K562 (cell line): Measurements from ENCODE around the gene TMEM179. TPM values are rescaled to one million over a fixed set of nuclear protein-coding genes. Genes with fewer than 3 reads are reported as not detected.
A peak's percentile ranks its signal among the peaks of the same experiment; 100 is the strongest.

Experiments used
- ATAC-seq: fragments of 200-7000 bp; cut with Tn5 transposase; 3 replicates; pipeline ENCODE4 v1.9.1; 2020; ENCODE audit warnings: moderate library complexity
- BruUV-seq: library from RNA; stranded (reverse); fragments of 400-500 nt; replicated peaks from 2 replicates; lab custom pipeline; 2021; lab: Mats Ljungman, UMichigan
- CTCF ChIA-PET: fragments of 300-600 bp; formaldehyde crosslinking; extraction: SDS; loops from one replicate; lab custom pipeline; 2021; ENCODE audit warnings: low intra/inter-chr PET ratio; lab: Yijun Ruan, JAX
- POLR2A ChIA-PET: fragments of 300-600, 350-650 bp; sonication (Branson Sonifier 250); formaldehyde crosslinking; extraction: SDS; loops from one replicate; lab custom pipeline; 2021; ENCODE audit warnings: antibody characterized with exemption, inconsistent platforms; lab: Yijun Ruan, JAX
- DNase-seq, 4 experiments: peaks; one replicate each; pipeline versions ENCODE4 v3.0.0 to v3.0.0-alpha.2; 2011 to 2018; ENCODE audit warnings: low spot score in 3 of 4, mixed read lengths in 3 of 4; ENCODE audit errors: extremely low read depth in 1 of 4
- FAIRE-seq: peaks from 2 replicates; lab custom pipeline; 2011; peaks lifted over from hg19 to GRCh38; lab: Jason Lieb, UNC
- H2AFZ ChIP-seq: 2 replicates; pipeline ENCODE4 v1.6.0; 2011; ENCODE audit warnings: low read depth, low read length, control low read depth, inconsistent platforms
- H3K27ac ChIP-seq: fragments of 200-600 bp; 3 replicates; pipeline ENCODE4 v1.8.0; 2011; ENCODE audit warnings: low read depth, mild to moderate bottlenecking, control low read depth, inconsistent platforms, low read length, moderate library complexity, mixed read lengths; ENCODE audit errors: extremely low read depth
- H3K27me3 ChIP-seq, 2 experiments: fragments of 300-600 bp in 1 of 2; 2 replicates in 1 of 2; 3 replicates in 1 of 2; pipeline versions ENCODE4 v1.6.0 to v1.8.0; 2011; ENCODE audit warnings: inconsistent platforms in 2 of 2, low read length in 2 of 2, mild to moderate bottlenecking in 1 of 2, mixed read lengths in 1 of 2, moderate library complexity in 1 of 2; ENCODE audit not compliant: control insufficient read depth in 2 of 2, insufficient read depth in 2 of 2
- H3K36me3 ChIP-seq: fragments of 300-600 bp; 3 replicates; pipeline ENCODE4 v1.8.0; 2011; ENCODE audit warnings: mild to moderate bottlenecking, low read length, inconsistent platforms; ENCODE audit not compliant: control insufficient read depth, insufficient read depth
- H3K4me1 ChIP-seq, 2 experiments: fragments of 200-600 bp in 1 of 2; replicated peaks in 1 of 2; 2 replicates in 1 of 2; 3 replicates in 1 of 2; pipeline versions ENCODE4 v1.5.1 to v1.8.0; 2011; ENCODE audit warnings: inconsistent platforms in 2 of 2, low read length in 2 of 2, mild to moderate bottlenecking in 1 of 2, mixed read lengths in 1 of 2, moderate library complexity in 1 of 2; ENCODE audit not compliant: control insufficient read depth in 2 of 2, insufficient read depth in 2 of 2
- H3K4me2 ChIP-seq: 2 replicates; pipeline ENCODE4 v1.6.1; 2011; ENCODE audit warnings: low read length, control low read depth, inconsistent platforms, mixed read lengths; ENCODE audit not compliant: insufficient read depth
- H3K4me3 ChIP-seq: fragments of 200-600 bp; sonication (generic), shearing (Covaris generic); 2 replicates; pipeline ENCODE4 v1.5.1; 2016; ENCODE audit warnings: control low read depth, inconsistent platforms
- H3K79me2 ChIP-seq: fragments of 200-600 bp; 3 replicates; pipeline ENCODE4 v1.8.0; 2011; ENCODE audit warnings: low read length, inconsistent platforms; ENCODE audit not compliant: control insufficient read depth, insufficient read depth
- H3K9ac ChIP-seq, 2 experiments: 2 replicates each; pipeline versions ENCODE4 v1.6.0 to v1.6.1; 2011; ENCODE audit warnings: low read depth in 2 of 2, low read length in 2 of 2, control low read depth in 1 of 2, inconsistent platforms in 1 of 2, mild to moderate bottlenecking in 1 of 2, mixed read lengths in 1 of 2; ENCODE audit not compliant: insufficient read depth in 1 of 2
- H3K9me1 ChIP-seq: one replicate; pipeline ENCODE4 v1.6.0; 2011; ENCODE audit warnings: inconsistent platforms, mild to moderate bottlenecking, low read length, moderate library complexity; ENCODE audit not compliant: control insufficient read depth, insufficient read depth
- H3K9me3 ChIP-seq: replicated peaks from 2 replicates; pipeline ENCODE4 v1.5.1; 2011; ENCODE audit warnings: low read depth, low read length, inconsistent platforms; ENCODE audit not compliant: control insufficient read depth, insufficient read depth
- H4K20me1 ChIP-seq: replicated peaks from 2 replicates; pipeline ENCODE4 v1.6.1; 2011; ENCODE audit warnings: low read length, inconsistent platforms, mixed read lengths; ENCODE audit not compliant: control insufficient read depth, insufficient read depth
- EZH2 ChIP-seq: IDR thresholded peaks from 2 replicates; pipeline ENCODE4 v1.6.1; 2012; ENCODE audit warnings: low read depth, mild to moderate bottlenecking, inconsistent platforms, low read length, borderline replicate concordance
- HNRNPH1 ChIP-seq: fragments of 200-400 bp; formaldehyde crosslinking; optimal IDR thresholded peaks from 2 replicates; pipeline ENCODE3; 2017; ENCODE audit warnings: low read depth, mild to moderate bottlenecking, low read length, moderate library complexity
- NFIC ChIP-seq: fragments of 450-650 bp; IDR thresholded peaks from 2 replicates; pipeline ENCODE4 v1.6.1; 2017; ENCODE audit warnings: mild to moderate bottlenecking, inconsistent platforms
- SRF ChIP-seq, 2 experiments: fragments of 250-450, 450-650 bp in 1 of 2; sonication (Bioruptor Pico) in 1 of 2; sonication (generic) in 1 of 2; formaldehyde crosslinking; IDR thresholded peaks; 2 replicates each; pipeline versions ENCODE4 v1.5.0 to v1.5.1; 2020 to 2022; ENCODE audit warnings: mild to moderate bottlenecking in 1 of 2, missing genetic modification reagents in 1 of 2
- WGBS: fragments of 100-300 bp; shearing (Covaris generic); methylation state at CpG from one replicate; pipeline ENCODE4 v1.1.6; 2016; ENCODE audit warnings: low coverage, mixed read lengths; ENCODE audit not compliant: insufficient coverage; ENCODE audit errors: missing lambda C conversion rate; 5-methylcytosine and 5-hydroxymethylcytosine counted together
- in situ Hi-C: fragments of 300-500 bp; cut with MboI; formaldehyde crosslinking; loops from 4 replicates; pipeline ENCODE4 v1.15.0; 2018; ENCODE audit warnings: inconsistent platforms, mixed read lengths
- intact Hi-C: fragments of 100-400 bp; cut with micrococcal nuclease; formaldehyde crosslinking; loops from 2 replicates; pipeline ENCODE4 v1.14.2; 2022
- polyA plus RNA-seq, 8 experiments: library from polyadenylated mRNA; depleted of rRNA in 4 of 8; stranded (reverse) in 5 of 8; unstranded in 3 of 8; fragments of >200 nt; fragmentation: Nextera tagmentation in 2 of 8; fragmentation: Illumina TruSeq in 1 of 8; extraction: Ambion mirVana in 2 of 8; extraction: Trizol in 1 of 8; gene quantifications; 2 replicates each; pipeline versions ENCODE4 v1.2.1 to v1.2.3, GENCODE V29; 2011 to 2014; ENCODE audit warnings: inconsistent platforms in 1 of 8, missing spikeins in 1 of 8
- total RNA-seq, 7 experiments: library from RNA; depleted of rRNA in 6 of 7; stranded (reverse); fragments of >200 nt in 6 of 7; fragmentation: Illumina TruSeq in 2 of 7; extraction: Trizol in 2 of 7; gene quantifications; 2 replicates each; pipeline versions ENCODE4 v1.2.1 to v1.2.3, GENCODE V29; 2011 to 2021; ENCODE audit warnings: low replicate concordance in 1 of 7
- TF ChIP-seq, protein P1 (sequence below): IDR thresholded peaks from 3 replicates; pipeline ENCODE4 v1.6.1; 2011; ENCODE audit warnings: borderline replicate concordance, mild to moderate bottlenecking; ENCODE audit not compliant: insufficient read length, insufficient read depth

Gene TMEM179
- total and polyA plus RNA-seq, 9 of the 15 experiments (the other 6 are each of a cell fraction or from before 2014, with no cell fraction given): not detected

DNA sequence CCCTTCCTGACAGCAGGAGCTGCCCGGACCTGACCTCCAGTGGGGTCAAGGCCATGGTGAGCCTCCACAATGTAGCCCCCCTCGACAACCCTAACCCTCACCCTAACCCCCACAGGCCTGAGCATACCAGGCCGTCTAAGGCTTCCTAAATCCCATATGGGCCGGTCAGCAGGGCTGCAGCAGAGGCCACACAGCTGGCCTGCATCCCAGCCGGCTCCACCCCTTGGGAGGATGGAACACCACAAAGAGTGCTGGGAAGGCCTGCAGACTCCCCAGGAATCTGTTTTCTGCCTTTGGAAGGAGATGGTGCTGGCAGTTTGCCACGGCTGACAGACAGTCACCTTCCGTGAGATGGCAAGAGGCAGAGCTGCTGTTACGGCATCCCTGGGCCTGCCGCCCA lies 2.8 kb downstream of the TMEM179 start:
- FAIRE-seq (no peak), ATAC-seq (no peak), DNase-seq (no peak)
- no peaks in the 10 kb centered on the region for H3K9me3 ChIP-seq
- ChIA-PET POLR2A (interaction anchor here (0.7 kb wide), 1 partner anchor 19 kb away, joined by 3 read pairs; no protein-coding TSS in a partner anchor), CTCF (no interaction called here)
- no peaks in the 10 kb centered on the region for H3K9me1 ChIP-seq
- H3K27ac ChIP-seq: no peak overlapping the region
- H3K4me3 ChIP-seq: no peak overlapping the region
- H2AFZ ChIP-seq: no peak overlapping the region
- no peak overlapping the region for H3K9ac ChIP-seq
- H3K27me3 ChIP-seq: peaks cover 3 to 22% of the 10 kb centered on the region in 2 experiments; a peak in 3 of 5 replicates
- BruUV-seq: no TSS peak
- intact Hi-C loops: no loop called here
- no peaks in the 10 kb centered on the region for H3K36me3 ChIP-seq
- in situ Hi-C loops: no loop called here
- no peaks in the 10 kb centered on the region for H4K20me1 ChIP-seq
- peaks cover 0 to 15% of the 10 kb centered on the region in 2 experiments; a peak in 2 of 5 replicates for H3K4me1 ChIP-seq
- WGBS: 0% methylated on average over 8 of the region's 9 CpGs
- H3K79me2 ChIP-seq: no peaks in the 10 kb centered on the region
- no peak overlapping the region for H3K4me2 ChIP-seq
- no peak for TF ChIP-seq EZH2
- no peak for TF ChIP-seq HNRNPH1
- TF ChIP-seq, protein P1, sequence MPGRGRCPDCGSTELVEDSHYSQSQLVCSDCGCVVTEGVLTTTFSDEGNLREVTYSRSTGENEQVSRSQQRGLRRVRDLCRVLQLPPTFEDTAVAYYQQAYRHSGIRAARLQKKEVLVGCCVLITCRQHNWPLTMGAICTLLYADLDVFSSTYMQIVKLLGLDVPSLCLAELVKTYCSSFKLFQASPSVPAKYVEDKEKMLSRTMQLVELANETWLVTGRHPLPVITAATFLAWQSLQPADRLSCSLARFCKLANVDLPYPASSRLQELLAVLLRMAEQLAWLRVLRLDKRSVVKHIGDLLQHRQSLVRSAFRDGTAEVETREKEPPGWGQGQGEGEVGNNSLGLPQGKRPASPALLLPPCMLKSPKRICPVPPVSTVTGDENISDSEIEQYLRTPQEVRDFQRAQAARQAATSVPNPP: no peak
- TF ChIP-seq SRF (CRISPR knock-in tag; IDR thresholded peaks at IDR 0.05): no peak
- TF ChIP-seq NFIC: peak; percentile 24; the same call in 1 of the 2 replicates
